ENCODE measurements around the gene SERGEF.

SERGEF gene

DNA sequence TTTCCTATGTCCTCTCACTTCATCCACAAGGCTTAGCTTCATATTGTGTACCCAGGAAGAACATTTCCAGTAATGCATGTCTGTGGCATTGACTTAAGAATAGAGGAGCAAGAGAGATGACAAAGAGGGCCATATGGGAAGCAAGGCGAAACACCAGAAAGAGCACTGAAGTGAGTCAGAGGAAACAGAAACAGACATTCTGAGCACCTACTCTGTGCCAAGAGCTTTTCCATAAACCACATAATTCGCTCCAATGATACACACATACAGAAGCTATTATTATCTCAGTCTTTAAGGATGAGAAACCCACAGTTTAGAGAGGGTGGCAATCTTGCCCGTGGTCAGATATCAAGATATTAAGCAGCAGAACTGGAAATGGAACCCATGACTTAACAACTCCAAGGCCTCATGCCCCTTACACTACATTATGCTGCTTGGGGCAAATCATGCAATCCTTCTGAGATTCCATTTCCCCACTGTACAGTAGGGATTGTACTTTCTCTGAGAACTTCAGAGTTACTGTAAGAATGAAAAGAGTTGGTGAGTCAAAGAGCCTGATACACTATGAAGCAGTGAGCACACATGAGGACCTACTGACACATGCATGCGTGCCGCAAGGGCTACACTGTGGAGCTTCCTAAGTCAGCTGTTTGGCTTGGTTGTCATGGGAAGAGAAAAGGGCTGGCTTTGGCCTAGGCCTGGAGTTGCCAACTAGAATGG lies 151.7 kb downstream of the SERGEF start:
- DNase-seq (ENCODE audit: low read depth in 2 of 2), result no peak

DNA sequence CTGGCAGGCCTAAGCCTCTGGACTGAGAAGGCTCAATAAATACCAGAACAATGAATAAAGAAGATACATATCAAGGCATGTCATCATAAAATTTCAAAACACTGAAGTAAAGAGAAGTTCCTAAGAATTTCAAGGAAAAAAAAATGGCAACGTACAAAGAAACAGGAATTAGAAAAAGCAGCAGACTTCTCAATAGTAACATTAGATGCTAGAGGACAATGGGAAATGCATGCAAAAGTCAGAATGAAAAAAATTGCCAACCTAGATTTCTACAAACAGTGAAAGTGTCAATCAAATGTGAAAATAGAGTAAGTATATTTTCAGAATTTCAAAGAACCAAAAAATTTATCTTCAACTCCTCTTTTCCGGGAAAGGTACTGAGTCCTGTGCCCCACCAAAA lies 153.3 kb downstream of the SERGEF start:
- no peak for DNase-seq (ENCODE audit: low read depth in 2 of 2)

DNA sequence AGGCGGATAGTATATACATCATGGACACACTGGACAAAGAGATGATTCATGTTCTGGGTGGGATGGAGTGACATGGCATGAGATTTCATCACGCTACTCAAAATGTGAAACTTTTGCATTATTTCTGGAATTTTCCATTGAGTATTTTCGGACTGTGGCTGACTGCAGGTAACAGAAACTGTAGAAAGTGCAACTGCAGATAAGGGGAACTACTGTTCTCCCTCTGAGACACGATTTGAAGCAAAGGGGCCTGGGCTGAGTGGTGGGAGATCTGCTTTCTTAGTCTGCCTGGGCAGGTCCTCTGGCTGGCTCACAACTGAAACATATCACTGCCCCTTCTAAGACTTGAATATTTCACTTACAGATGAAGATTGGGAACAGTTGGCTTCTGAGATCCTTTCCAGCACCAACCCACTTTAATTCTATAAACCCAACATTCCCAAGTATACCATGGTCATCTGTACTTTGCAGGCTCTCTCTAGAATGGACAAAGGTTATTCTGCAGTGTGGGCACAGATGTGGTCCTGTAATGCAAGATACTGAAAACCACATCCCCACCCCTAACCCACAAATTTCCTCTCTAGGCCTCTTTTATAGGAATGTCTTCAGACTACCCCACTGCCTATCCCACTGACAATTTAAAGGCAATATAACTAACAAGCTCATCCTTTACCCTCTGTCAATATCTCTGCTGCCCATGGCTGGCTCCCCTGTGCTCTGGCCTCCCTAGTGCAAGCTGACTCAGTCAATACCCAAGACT lies 157.1 kb downstream of the SERGEF start:
- no peak for DNase-seq (ENCODE audit: low read depth in 2 of 2)

DNA sequence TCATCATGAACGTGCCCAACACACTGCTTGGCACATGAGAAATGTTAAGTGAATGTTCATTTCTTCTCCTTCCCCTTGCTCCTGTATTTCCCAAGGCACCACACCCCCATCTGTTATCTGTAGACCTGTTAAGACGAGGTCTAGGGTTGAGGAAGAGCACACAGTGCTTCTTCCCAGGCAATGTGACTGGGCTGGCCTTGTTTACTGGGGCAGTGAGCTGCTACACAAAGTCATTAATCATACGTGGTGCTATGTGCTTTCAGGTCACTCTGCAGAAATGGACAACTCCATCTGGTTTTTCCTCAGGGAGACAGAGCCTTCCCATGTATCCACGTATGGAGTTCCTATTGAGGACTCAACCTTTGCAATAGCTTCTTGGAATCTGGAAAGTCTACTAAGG lies 159.6 kb downstream of the SERGEF start:
- no peak for DNase-seq (ENCODE audit: low read depth in 2 of 2)

DNA sequence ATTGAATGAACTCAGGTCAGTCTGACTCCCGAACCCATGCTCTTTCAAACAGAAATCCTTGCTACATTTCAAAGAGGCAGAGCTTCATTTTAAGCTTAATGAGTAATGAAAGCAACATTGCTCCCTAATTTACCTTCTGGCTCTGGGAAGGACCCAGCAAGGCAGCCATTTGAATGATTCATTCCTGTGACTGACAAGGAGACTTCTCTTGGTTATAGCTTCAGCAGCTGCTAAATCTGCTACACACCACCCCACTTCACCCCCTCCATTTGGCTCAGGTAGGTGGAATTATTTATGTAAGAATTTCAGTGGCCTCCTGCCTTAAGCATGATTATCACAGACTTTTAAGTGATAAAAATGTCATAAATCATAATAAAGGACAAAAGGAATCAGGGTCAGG lies 160.6 kb downstream of the SERGEF start:
- no peak for DNase-seq (ENCODE audit: low read depth in 2 of 2)

DNA sequence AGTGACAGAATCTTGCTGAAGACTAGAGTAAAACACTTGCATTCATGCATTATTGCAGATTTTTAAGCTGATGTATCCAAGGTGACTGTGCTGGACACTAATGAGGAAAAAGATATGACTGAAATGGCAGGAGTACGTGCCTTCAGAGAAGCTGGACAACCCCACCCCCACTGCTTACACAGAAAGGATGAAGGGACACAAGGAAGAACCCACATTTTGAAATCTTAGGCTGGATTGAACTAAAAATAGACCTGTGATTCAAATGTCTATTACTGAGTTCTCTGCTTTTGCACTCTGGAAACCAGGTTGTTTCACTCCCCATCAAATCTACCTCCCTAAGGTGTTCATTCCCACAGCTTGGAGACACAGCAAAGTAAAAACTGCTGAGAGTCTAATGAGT lies 161.2 kb downstream of the SERGEF start:
- no peak for DNase-seq (ENCODE audit: low read depth in 2 of 2)

DNA sequence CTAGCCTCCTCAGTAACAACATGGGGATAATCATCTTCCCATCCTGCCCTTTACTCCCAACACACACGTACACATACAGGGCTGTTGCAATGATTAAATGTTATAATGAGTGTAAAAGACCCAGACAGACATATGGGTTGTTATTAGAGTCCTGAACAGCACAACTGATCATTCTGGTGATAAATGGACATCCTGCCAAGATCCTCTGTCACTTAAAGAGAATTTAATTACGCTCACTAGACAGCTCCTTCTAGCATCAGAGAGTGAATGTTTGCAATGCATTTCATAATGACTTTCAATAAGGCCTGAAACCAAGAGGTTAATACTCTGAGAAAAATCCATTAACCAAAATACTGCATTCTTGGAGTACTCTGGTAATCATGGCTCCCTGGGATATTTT lies 162.5 kb downstream of the SERGEF start:
- no peak for DNase-seq (ENCODE audit: low read depth in 2 of 2)

DNA sequence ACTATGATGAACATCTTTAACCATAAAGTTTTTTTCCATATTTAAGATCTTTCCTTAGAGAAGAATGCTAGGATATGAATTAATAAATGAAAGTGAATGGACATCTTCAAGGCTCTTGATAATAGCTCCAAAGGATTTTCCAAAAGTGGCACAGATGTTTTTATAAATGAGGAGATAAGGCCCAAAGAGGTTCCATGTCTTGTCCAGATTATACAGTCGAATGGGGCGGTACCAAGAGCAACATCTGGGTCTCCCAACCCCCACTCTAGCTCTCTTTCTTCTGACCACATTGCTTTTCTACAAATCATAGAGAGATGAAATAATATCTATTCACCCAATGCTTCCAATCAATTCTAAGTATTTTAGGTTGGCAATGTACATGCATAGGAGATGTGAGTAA lies 164.1 kb downstream of the SERGEF start:
- no peak for DNase-seq (ENCODE audit: low read depth in 2 of 2)

DNA sequence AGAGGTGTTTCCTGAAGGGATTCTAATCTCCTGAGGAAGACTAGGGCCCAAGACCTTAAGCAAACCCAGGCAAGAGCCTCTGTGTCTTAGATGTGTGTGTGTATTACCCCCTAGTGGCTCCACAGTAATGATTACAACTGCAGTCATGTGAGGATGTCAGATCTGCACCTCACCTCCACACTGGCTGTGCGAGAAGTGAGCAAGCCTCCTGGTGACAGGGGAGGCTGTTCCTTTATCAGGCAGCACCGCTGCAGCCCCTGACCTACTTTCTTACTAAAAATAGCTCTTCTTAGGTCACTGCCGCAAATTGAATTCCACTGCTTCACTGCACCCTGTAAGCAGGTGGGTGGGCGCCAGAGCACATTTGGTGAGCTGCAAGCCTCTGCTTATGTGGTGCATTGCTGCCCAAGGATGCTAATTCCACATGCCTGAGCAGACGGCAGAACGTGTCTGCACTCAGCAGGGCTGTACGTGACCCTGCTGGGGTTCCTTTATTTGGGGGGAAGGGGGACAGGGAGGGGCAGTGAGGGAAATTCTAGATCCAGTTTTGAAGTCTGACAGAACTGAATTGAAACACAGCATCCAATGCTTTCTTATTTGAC lies 165.9 kb downstream of the SERGEF start:
- DNase-seq (ENCODE audit: low read depth in 2 of 2), result no peak

DNA sequence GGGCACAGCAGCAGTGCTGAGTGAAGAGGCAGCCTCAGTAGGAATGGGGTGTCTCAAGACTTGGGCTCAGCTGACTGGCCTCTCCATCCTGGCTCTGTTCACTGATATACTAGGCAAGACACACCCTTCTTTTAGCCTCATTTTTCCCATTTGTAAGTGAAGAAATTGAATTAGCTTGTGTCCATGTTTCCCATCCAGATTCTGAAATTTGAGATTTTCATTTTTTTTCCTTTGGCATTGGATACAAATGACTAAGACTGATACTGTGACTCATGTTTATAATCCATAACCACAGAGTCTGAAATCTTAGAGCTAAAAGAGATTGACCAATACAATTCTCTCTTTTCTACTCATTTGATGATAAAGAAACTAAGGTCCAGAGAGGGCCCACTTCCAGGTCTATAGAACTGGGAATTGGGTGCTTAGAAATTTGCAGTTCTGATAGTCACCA lies 167.4 kb downstream of the SERGEF start:
- DNase-seq (ENCODE audit: low read depth in 2 of 2), result no peak

DNA sequence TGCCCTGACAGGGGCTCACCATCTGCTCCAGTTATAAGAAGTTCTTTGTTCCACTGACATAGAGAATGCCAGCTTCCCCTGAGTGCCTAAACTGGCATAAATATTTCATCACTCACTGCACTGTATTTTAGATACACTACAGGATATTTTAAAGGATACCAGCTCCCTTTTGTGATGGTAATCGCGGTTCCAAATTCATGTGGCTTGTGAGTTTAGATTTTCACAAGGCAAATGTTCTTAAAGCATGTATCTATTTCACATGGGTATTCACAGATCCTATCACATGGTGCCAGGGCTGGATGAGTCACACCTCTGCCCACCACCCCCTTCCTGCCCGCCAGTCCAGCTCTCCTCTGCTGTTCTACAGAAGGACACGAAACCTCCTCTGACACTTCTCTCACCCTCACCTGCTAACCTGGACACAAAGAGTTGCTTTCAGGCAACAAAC lies 172.7 kb downstream of the SERGEF start:
- DNase-seq (ENCODE audit: low read depth in 2 of 2), result no peak

DNA sequence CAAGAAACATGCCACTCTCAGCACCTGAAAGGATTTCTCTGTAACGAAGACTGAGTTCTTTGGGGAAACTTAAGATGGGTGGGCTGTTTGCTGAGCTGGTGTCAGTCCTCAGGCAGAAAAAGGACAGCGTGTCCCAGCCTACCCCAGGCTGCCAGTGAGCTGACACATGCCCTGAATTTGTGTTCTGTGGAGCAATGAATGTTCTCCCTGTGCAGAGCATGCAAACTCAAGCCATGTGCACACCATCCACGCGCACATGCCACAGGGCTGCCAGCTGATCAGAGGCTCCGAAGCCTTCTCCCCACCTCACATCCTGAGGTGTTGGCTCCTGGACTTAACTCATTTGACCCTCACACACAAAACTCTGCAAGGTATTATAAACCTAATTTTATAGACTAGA lies 173.4 kb downstream of the SERGEF start:
- no peak for DNase-seq (ENCODE audit: low read depth in 2 of 2)

DNA sequence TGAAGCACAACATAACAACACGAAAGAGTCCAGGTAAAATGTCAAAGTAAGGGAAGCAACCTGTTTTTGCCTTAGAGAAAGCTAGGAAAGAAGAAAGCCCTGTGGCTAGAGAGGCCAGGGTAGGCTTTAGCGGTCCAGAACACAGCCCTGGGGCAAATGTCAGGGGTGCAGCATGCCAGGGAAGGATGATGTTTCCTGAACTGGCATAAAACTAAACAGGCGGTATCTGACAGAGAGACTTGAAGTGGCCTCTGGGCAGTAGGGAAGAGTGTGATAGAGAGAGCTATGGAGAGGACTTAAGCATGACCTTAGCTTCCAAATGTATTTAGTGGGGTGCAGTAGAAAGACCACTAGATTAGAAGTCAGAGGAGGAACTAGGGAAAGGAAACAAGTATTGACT lies 174.7 kb downstream of the SERGEF start:
- DNase-seq (ENCODE audit: low read depth in 2 of 2), result no peak

DNA sequence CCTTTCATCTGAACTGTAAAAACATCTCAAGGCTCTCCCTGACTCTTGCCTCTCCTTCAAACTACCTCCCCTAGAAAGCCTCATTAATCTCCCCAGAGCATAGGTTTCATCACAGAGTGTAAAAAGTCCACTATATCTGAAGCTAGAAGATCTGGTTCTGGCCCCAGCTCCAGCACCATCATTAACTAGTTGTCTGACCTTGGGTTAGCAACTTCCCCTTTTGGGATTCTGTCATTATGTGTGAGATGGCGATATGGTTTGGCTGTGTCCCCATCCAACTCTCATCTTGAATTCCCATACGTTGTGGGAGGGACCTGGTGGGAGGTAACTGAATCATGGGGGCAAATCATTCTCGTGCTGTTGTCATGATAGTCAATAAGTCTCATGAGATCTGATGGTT lies 181.0 kb downstream of the SERGEF start:
- no peak for DNase-seq (ENCODE audit: low read depth in 2 of 2)

DNA sequence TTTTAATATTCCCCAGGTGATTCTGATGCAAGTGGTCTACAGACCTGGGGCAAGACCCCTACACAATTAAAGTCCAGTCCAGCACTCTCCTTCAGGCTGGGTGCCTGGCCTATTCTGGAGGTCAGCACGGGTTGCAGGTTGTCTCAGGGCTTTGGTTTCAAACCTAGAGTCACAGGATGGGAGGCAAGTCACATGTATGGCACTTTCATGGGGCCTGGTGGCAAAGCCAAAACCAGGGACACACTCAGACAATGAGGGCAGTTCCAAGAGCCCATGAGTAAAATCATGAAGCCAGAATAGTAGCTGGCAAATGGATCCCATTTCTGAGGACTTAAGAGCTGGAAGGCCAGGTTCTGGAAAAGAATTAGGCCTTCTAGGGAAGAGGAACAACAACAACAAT lies 181.6 kb downstream of the SERGEF start:
- no peak for DNase-seq (ENCODE audit: low read depth in 2 of 2)

DNA sequence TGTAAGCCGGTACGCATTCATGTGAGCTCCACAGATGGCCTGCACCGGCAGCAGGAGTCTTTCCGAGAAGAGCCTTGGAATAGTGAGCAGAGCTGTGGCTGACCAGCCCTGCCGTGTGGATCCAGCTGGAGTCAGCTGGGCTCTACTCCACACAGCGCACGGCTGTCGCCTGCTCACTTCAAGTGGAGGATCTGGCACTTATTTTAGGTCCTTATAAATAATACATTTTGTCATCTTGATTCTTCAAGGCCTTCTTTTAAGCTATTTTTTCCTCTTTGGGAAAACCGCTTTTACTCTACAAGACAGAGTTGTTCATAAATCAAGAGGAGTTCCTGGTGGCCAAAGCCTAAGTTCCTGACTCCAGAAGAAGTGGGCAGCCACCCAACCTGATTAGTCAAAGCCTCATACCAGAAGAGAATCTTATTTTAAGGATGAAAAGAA lies 184.5 kb downstream of the SERGEF start:
- no peak for DNase-seq (ENCODE audit: low read depth in 2 of 2)

DNA sequence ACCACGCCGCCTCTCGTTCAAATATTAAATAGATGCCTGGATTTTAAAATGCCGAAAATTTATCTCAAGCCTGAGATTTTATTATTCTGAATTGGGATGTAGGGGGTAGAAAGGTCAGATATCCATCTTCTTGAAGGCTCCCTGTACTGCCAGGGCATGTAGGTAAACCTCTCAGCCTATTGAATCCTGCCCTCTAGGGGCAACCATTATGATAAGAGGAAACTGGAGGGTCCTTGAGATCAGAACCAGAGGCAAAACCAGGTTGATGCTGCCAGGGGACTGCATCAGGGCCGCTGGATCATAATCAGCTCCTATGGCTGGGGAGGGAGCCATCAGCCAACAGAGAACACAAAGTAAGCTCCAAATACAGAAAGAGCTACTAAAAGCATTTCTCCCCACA lies 185.8 kb downstream of the SERGEF start:
- no peak for DNase-seq (ENCODE audit: low read depth in 2 of 2)

DNA sequence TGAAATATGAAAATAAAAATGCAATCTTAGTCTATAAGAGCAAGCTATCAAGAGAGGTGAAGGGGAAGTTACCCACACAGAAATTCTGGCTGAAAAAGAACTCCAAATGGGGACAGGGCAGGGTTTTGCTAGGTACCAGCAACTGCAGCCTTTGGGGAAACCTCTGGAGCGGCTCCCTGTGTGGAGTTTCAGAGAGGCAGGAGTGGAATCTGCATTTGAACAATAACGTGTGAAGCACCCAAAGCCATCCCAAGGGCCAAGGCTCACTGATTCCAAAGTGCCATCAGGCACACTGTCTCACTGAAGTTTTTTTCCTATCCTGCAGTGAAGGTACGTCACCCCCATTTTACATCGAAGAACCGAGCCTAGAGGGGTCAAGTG lies 190.5 kb downstream of the SERGEF start:
- no peak for DNase-seq (ENCODE audit: low read depth in 2 of 2)

DNA sequence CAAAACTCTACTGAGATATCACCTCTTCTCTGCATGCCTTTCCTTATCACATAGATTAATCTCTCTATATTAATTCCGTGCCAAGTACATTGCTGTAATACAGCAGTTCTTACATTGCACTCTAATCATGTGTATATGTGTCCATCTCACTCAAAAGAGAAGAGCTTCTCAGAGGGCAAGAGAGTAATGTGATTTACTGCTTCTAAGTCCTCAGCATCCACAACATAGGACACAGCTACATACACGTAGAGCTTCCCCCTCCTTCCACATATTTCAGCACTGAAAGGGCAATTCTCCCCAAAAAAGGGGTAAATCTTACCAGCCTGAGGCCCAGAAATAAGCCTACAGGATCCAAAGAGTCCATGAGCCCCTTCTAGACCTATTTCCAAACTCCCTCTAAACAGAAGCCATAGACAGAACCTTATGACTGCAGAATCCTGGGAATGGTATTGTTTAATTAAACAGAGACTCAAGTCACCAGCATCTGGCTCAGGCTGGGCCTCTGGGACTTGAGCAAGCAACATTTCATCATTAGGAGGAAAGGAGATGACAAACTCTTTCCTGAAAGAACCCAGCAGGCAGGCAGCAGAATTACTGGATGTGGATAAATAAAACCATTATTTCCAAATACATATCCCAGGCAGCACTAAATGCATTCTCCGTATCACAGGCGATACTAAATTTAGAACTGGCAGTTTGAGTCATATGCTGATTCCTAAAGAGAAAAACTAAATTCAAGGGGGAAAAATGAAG lies 191.0 kb downstream of the SERGEF start:
- no peak for DNase-seq (ENCODE audit: low read depth in 2 of 2)

DNA sequence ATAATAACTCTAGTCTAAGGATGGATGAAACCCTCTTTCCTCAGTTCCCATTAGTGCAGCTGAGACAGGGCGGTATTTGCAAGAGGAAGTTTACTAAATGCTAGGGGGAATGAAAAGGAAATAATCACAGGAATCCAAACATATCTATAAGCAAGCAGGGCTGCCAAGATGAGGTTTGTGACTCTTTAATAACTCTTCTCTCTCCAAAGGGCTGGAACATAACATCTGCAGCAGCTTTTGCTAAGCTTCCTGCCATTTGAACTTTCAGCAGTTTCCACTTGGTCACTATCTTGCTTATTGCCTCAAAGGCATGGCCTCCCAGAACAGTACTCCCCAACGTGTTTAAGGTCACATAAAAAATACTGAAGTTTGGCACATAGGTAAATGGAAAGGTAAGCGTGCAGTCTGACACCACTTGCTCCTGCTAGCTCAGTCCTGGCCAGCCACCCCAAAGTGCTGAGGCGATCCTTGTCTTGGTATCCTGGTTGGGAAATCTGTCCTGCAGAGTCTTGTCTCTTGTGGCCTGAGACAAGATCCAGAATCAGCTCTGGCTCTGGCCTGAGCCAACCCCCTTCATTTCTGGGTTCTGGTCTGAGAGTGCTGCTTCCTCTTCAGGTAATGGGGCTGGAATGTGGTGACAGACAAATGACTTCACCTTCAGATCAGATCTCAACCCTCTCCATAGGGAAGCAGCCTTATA lies 196.5 kb downstream of the SERGEF start:
- DNase-seq (ENCODE audit: low read depth in 2 of 2), result no peak

DNA sequence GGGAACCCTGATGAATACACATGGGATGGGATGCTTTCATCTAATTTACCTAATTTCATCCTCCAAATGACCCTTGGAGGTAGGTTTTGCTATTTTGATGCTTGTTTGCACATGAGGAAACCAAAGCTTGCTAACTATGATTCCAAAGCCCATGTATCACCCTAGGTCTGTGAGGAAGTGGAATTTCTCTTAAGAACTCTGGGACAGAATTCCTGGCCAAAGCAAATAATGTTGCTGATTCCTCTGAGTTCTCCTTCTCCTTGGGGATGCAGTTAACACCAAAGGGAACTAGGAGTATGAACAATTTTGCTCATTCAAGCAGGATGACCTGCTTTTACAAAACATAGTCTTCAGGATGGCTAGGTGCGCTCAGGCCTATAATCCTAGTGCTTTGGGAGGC lies 198.3 kb downstream of the SERGEF start:
- no peak for DNase-seq (ENCODE audit: low read depth in 2 of 2)

Data from stimulated activated CD4-positive, alpha-beta T cell treated with anti-CD3 and anti-CD28 coated beads, Interleukin-4, amount 100 ng/mL, for 48 hours (primary cell).